ENCODE data around the gene DLGAP1. TPM values are rescaled to one million over a fixed set of nuclear protein-coding genes. Genes with fewer than 3 reads are reported as not detected.

The DLGAP1 gene
- total RNA-seq, 1 donor from 2014 or later, result 3.2 TPM

DNA sequence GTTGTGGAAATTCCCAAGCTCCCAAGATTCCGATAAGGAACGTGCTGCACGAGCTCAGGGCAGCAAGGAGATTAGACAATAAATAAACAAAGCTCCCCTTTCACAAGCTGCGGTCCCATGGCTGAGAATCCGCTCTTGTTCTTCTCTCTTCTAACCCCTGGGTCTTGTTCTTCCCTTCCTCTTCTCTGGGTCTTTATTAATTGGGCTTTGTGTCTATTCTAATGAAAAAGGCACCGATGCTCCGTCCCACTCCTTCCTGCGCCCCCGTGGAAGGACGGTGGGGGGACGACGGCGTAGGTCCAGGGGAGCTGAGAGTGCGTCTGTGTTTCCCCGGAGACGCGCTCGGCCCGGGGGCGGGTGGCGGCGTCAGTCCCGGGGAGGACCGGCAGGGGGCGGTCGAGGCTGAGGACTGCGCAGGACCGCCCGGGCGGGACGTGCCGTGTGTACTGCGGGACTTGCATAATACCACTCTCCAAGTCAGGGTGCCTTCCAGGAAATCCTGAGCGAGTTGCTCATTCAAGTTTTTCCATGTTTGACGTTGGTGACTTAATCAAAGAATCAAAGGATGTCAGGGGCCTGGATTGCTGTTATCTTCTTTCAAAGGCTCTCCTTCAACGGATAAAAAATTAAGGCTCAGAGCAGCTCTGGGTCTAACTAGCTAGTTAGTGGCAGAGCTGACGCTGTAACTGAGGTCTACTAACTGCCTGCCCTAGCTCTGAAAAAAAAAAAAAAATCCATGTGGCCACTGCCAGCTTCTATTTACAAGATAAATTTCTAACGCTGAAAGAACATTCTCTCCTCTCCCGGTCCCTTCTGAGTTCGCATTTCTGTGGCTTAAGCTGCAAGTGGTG lies 683.8 kb downstream of the DLGAP1 start:
- Histone ChIP-seq H3K9me3 (no peaks in the 10 kb centered on the region), H3K27ac (peak overlapping the region; percentile 54), H3K4me3 (peak overlapping the region; percentile 21 to 34), H3K27me3 (no peaks in the 10 kb centered on the region), H3K36me3 (no peaks in the 10 kb centered on the region), H3K4me1 (peaks cover 6% of the 10 kb centered on the region)
- DNase-seq (ENCODE audit: extremely low spot score in 2 of 2), result peak in 1 of 2 donors; percentile 92
- TF ChIP-seq POLR2AphosphoS5 (IDR thresholded peaks at IDR 0.05; ENCODE audit: insufficient read depth in 1 of 2, low read depth in 1 of 2) (peak; percentile 35 to 50), POLR2A (IDR thresholded peaks at IDR 0.05) (no peak), CTCF (IDR thresholded peaks at IDR 0.05) (peak; percentile 78 to 91 (median 87))
- intact Hi-C loops (cut with DNase I), result loop anchor here (10.0 kb wide), 1 partner anchor 233 kb away; no protein-coding TSS in a partner anchor

GRCh38 chr18:3761266-3761665 lies 693.8 kb downstream of the DLGAP1 start:
- intact Hi-C loops (cut with DNase I), result no loop called here
- TF ChIP-seq POLR2AphosphoS5 (IDR thresholded peaks at IDR 0.05; ENCODE audit: insufficient read depth in 1 of 2, low read depth in 1 of 2), result no peak
- TF ChIP-seq POLR2A (IDR thresholded peaks at IDR 0.05), result no peak
- TF ChIP-seq CTCF (IDR thresholded peaks at IDR 0.05), result no peak
- Histone ChIP-seq H3K4me3 (no peak overlapping the region), H3K27me3 (no peaks in the 10 kb centered on the region), H3K9me3 (peaks cover 4% of the 10 kb centered on the region), H3K4me1 (no peaks in the 10 kb centered on the region), H3K36me3 (no peaks in the 10 kb centered on the region), H3K27ac (no peak overlapping the region)
- no peak for DNase-seq (ENCODE audit: extremely low spot score in 2 of 2)

- TF ChIP-seq POLR2A (IDR thresholded peaks at IDR 0.05) (no peak), POLR2AphosphoS5 (IDR thresholded peaks at IDR 0.05; ENCODE audit: insufficient read depth in 1 of 2, low read depth in 1 of 2) (no peak), CTCF (IDR thresholded peaks at IDR 0.05) (no peak)
- intact Hi-C loops (cut with DNase I), result no loop called here
- no peaks in the 10 kb centered on the region for H3K27me3 ChIP-seq
These were observed 694.4 kb downstream of the DLGAP1 start for GRCh38 chr18:3760741-3761140.

GRCh38 chr18:3759099-3759498 lies 696.0 kb downstream of the DLGAP1 start:
- Histone ChIP-seq H3K9me3 (peaks cover 4% of the 10 kb centered on the region), H3K27me3 (no peaks in the 10 kb centered on the region), H3K4me1 (no peaks in the 10 kb centered on the region), H3K4me3 (no peak overlapping the region), H3K36me3 (no peaks in the 10 kb centered on the region), H3K27ac (no peak overlapping the region)
- intact Hi-C loops (cut with DNase I), result no loop called here
- no peak for DNase-seq (ENCODE audit: extremely low spot score in 2 of 2)
- TF ChIP-seq CTCF (IDR thresholded peaks at IDR 0.05) (no peak), POLR2AphosphoS5 (IDR thresholded peaks at IDR 0.05; ENCODE audit: insufficient read depth in 1 of 2, low read depth in 1 of 2) (no peak), POLR2A (IDR thresholded peaks at IDR 0.05) (no peak)

More at GRCh38 chr18:3760741-3761140, 694.4 kb downstream of the DLGAP1 start:
- H3K9me3 ChIP-seq, result peaks cover 4% of the 10 kb centered on the region
- no peaks in the 10 kb centered on the region for H3K36me3 ChIP-seq
- no peak for DNase-seq (ENCODE audit: extremely low spot score in 2 of 2)
- no peak overlapping the region for H3K27ac ChIP-seq
- no peaks in the 10 kb centered on the region for H3K4me1 ChIP-seq
- H3K4me3 ChIP-seq, result no peak overlapping the region

DNA sequence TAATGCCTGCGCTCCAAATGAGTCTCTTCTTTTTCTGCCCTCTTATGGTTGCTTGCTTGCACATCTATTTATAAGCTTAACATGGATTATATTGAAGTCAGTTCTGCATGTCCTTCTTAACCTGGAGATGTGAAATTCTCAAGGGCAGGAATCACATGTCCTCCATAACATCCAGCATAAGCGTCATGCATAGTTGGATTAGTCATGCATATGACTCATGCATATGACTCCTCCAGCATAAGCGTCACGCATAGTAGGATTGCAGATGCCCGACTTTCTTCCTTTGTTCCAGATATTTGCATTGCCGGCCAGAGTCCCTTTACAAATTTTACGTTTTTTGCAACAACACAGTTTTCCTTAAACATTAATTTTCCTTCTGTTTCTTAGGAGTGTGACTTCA lies 696.6 kb downstream of the DLGAP1 start:
- Histone ChIP-seq H3K27me3 (no peaks in the 10 kb centered on the region), H3K36me3 (no peaks in the 10 kb centered on the region), H3K9me3 (peaks cover 4% of the 10 kb centered on the region), H3K27ac (no peak overlapping the region), H3K4me3 (no peak overlapping the region), H3K4me1 (no peaks in the 10 kb centered on the region)
- intact Hi-C loops (cut with DNase I), result no loop called here
- no peak for DNase-seq (ENCODE audit: extremely low spot score in 2 of 2)
- no peak for TF ChIP-seq POLR2A (IDR thresholded peaks at IDR 0.05)
